IMR-90 (cell line): ENCODE measurements around the gene SLC8A1. TPM values are rescaled to one million over a fixed set of nuclear protein-coding genes. Genes with fewer than 3 reads are reported as not detected.

Source experiments
- ATAC-seq: fragments of 200-7000 bp; cut with Tn5 transposase; 2 replicates; pipeline ENCODE4 v1.9.1; 2020; ENCODE audit warnings: low read depth, mild to moderate bottlenecking, moderate library complexity
- BruUV-seq: library from RNA; stranded (reverse); fragments of 400-500 nt; replicated peaks from 2 replicates; lab custom pipeline; 2021; lab: Mats Ljungman, UMichigan
- CTCF ChIA-PET: fragments of 300-600 bp; formaldehyde crosslinking; extraction: SDS; loops from one replicate; lab custom pipeline; 2021; ENCODE audit warnings: antibody characterized with exemption; lab: Yijun Ruan, JAX
- POLR2A ChIA-PET: fragments of 300-600 bp; sonication (Branson Sonifier 250); formaldehyde crosslinking; loops from one replicate; lab custom pipeline; 2022; ENCODE audit warnings: antibody characterized with exemption; ENCODE audit not compliant: unreplicated experiment; lab: Charles Lee
- DNase-seq: peaks from one replicate; pipeline ENCODE4 v3.0.0; 2013
- H2AFZ ChIP-seq: replicated peaks from 2 replicates; pipeline ENCODE3; 2013; ENCODE audit warnings: low read length, mild to moderate bottlenecking; ENCODE audit not compliant: poor library complexity
- H2AK5ac ChIP-seq: 2 replicates; pipeline ENCODE4 v1.6.1; 2013; ENCODE audit warnings: low read depth, low read length, inconsistent platforms
- H2AK9ac ChIP-seq: replicated peaks from 2 replicates; pipeline ENCODE3; 2013; ENCODE audit warnings: mild to moderate bottlenecking, low read depth, low read length, moderate library complexity; ENCODE audit not compliant: poor library complexity
- H2BK120ac ChIP-seq: 2 replicates; pipeline ENCODE4 v1.6.1; 2013; ENCODE audit warnings: low read depth, low read length, inconsistent platforms
- H2BK15ac ChIP-seq: 3 replicates; pipeline ENCODE4 v1.6.1; 2013; ENCODE audit warnings: low read depth, low read length, inconsistent platforms
- H2BK20ac ChIP-seq: 2 replicates; pipeline ENCODE4 v1.6.1; 2013; ENCODE audit warnings: low read depth, mild to moderate bottlenecking, inconsistent platforms, low read length, moderate library complexity
- H2BK5ac ChIP-seq: 2 replicates; pipeline ENCODE4 v1.6.1; 2013; ENCODE audit warnings: mild to moderate bottlenecking, low read depth, low read length, inconsistent platforms; ENCODE audit not compliant: poor library complexity, severe bottlenecking
- H3K14ac ChIP-seq: replicated peaks from 2 replicates; pipeline ENCODE4 v1.6.1; 2013; ENCODE audit warnings: low read depth, low read length, inconsistent platforms
- H3K18ac ChIP-seq: 2 replicates; pipeline ENCODE4 v1.6.1; 2013; ENCODE audit warnings: low read depth, low read length, control low read depth
- H3K23ac ChIP-seq: 2 replicates; pipeline ENCODE4 v1.6.1; 2013; ENCODE audit warnings: low read depth, low read length, inconsistent platforms
- H3K27ac ChIP-seq: 2 replicates; pipeline ENCODE4 v1.5.1; 2013; ENCODE audit warnings: mild to moderate bottlenecking, control low read depth, low read length; ENCODE audit not compliant: insufficient read depth
- H3K27me3 ChIP-seq: 2 replicates; pipeline ENCODE4 v1.6.1; 2013; ENCODE audit warnings: low read length; ENCODE audit not compliant: control insufficient read depth, insufficient read depth
- H3K36me3 ChIP-seq: 2 replicates; pipeline ENCODE4 v1.6.1; 2013; ENCODE audit warnings: low read length, mixed read lengths; ENCODE audit not compliant: control insufficient read depth, insufficient read depth
- H3K4ac ChIP-seq: 2 replicates; pipeline ENCODE4 v1.6.1; 2013; ENCODE audit warnings: low read depth, low read length, inconsistent platforms
- H3K4me1 ChIP-seq: 2 replicates; pipeline ENCODE4 v1.6.1; 2013; ENCODE audit warnings: low read length, mixed read lengths; ENCODE audit not compliant: control insufficient read depth, insufficient read depth
- H3K4me2 ChIP-seq: 2 replicates; pipeline ENCODE4 v1.6.1; 2013; ENCODE audit warnings: low read depth, mild to moderate bottlenecking, control low read depth, low read length, moderate library complexity
- H3K4me3 ChIP-seq: 2 replicates; pipeline ENCODE4 v1.5.1; 2013; ENCODE audit warnings: low read depth, mild to moderate bottlenecking, control low read depth, low read length, moderate library complexity; ENCODE audit not compliant: insufficient read depth
- H3K56ac ChIP-seq: 2 replicates; pipeline ENCODE4 v1.6.1; 2013; ENCODE audit warnings: low read length, inconsistent platforms; ENCODE audit not compliant: insufficient read depth; ENCODE audit errors: extremely low read depth
- H3K79me1 ChIP-seq, 2 experiments: 2 replicates each; pipeline ENCODE4 v1.6.1; 2013; ENCODE audit warnings: low read length in 2 of 2, inconsistent platforms in 1 of 2, low read depth in 1 of 2
- H3K9ac ChIP-seq: 2 replicates; pipeline ENCODE4 v1.6.1; 2013; ENCODE audit warnings: low read depth, low read length, control low read depth
- H3K9me1 ChIP-seq: 2 replicates; pipeline ENCODE4 v1.6.1; 2013; ENCODE audit warnings: low read length, inconsistent platforms; ENCODE audit not compliant: insufficient read depth
- H3K9me3 ChIP-seq: 2 replicates; pipeline ENCODE4 v1.6.1; 2013; ENCODE audit warnings: low read length; ENCODE audit not compliant: control insufficient read depth, insufficient read depth
- H4K20me1 ChIP-seq: 2 replicates; pipeline ENCODE4 v1.6.1; 2013; ENCODE audit warnings: low read length, inconsistent platforms; ENCODE audit not compliant: insufficient read depth
- H4K5ac ChIP-seq: 2 replicates; pipeline ENCODE4 v1.6.1; 2013; ENCODE audit warnings: mild to moderate bottlenecking, low read depth, low read length, control low read depth
- H4K8ac ChIP-seq, 2 experiments: 2 replicates each; pipeline ENCODE4 v1.6.1; 2013; ENCODE audit warnings: low read depth in 2 of 2, low read length in 2 of 2, control low read depth in 1 of 2, inconsistent platforms in 1 of 2
- H4K91ac ChIP-seq: 2 replicates; pipeline ENCODE4 v1.6.1; 2013; ENCODE audit warnings: low read depth, low read length, inconsistent platforms; ENCODE audit not compliant: insufficient read depth
- BHLHE40 ChIP-seq: fragments of 150-350 bp; IDR thresholded peaks from 2 replicates; pipeline ENCODE4 v1.6.1; 2016; ENCODE audit warnings: mild to moderate bottlenecking, low read depth, low read length
- FOS ChIP-seq: fragments of 150-350 bp; IDR thresholded peaks from 2 replicates; pipeline ENCODE4 v1.6.1; 2016; ENCODE audit warnings: low read depth, low read length
- WGBS, 2 experiments: methylation state at CpG; one replicate each; pipeline versions ENCODE4 v1.1.5 to v1.1.7; 2013; ENCODE audit warnings: missing lambda C conversion rate in 2 of 2; ENCODE audit not compliant: insufficient read length in 1 of 2; ENCODE audit errors: extremely low coverage in 2 of 2; 5-methylcytosine and 5-hydroxymethylcytosine counted together
- dilution Hi-C: fragments of 300-500 bp; cut with HindIII; formaldehyde crosslinking; loops from one replicate; pipeline ENCODE4 v1.14.3; 2018; ENCODE audit warnings: low sequenced_read_pairs; ENCODE audit not compliant: unreplicated experiment
- in situ Hi-C: fragments of 300-500 bp; cut with MboI; formaldehyde crosslinking; loops from 3 replicates; pipeline ENCODE4 v1.14.3; 2019; ENCODE audit warnings: low sequenced_read_pairs, inconsistent platforms, mixed read lengths
- intact Hi-C: fragments of 100-400 bp; cut with micrococcal nuclease; formaldehyde crosslinking; loops from 2 replicates; pipeline ENCODE4 v1.10.0; 2022
- polyA plus RNA-seq, 3 experiments: library from polyadenylated mRNA; depleted of rRNA; stranded (reverse); fragments of >200 nt; gene quantifications; 2 replicates each; pipeline ENCODE4 v1.2.3, GENCODE V29; 2012; ENCODE audit warnings: low replicate concordance in 1 of 3
- total RNA-seq: library from RNA; depleted of rRNA; stranded (reverse); fragments of >200 nt; gene quantifications from 2 replicates; pipeline ENCODE4 v1.2.3, GENCODE V29; 2012

SLC8A1 gene
- total and polyA plus RNA-seq, 2 of the 4 experiments (the other 2 are of a cell fraction) = 7.7 to 57.0 TPM

DNA sequence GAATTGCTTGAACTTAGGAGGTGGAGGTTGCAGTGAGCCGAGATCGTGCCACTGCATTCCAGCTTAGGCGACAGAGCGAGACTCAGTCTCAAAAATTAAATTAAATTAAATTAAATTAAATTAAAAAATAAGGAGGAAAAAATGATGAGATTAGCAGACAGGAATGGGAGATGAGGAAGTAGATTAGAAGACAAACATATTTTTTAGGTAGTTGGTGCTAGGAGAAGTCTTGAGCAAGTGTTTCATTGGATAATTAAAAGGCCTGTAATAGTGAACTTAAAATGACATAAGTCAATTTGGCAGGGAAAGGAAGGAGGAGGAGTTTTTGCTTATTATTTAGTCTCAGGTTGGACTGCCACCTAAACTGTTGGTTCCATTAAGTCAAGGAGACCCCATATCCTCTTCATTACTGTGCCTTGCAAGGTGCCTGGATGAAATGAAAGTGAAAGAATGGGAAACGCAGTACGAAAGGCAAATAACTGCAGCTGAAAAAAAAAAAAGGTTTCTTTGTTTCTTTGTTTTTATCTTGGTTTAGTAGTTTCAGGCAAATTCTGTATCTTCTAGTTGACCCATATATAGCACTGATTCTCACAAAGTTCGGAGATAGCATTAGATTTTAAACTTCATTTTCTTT, 162.0 kb downstream of the SLC8A1 start:
- TF ChIP-seq BHLHE40 = no peak
- no peak for TF ChIP-seq FOS
- Histone ChIP-seq H2BK15ac (no peak overlapping the region), H3K27ac (no peak overlapping the region), H3K27me3 (no peaks in the 10 kb centered on the region), H3K4me3 (no peak overlapping the region), H3K9ac (no peak overlapping the region), H3K18ac (no peak overlapping the region), H2AFZ (no peak overlapping the region), H3K56ac (no peak overlapping the region), H2BK20ac (no peak overlapping the region), H2BK120ac (no peak overlapping the region), H3K4me1 (peaks cover 6% of the 10 kb centered on the region), H3K9me1 (peaks cover 9% of the 10 kb centered on the region), H3K9me3 (no peaks in the 10 kb centered on the region), H2AK9ac (no peak overlapping the region), H2AK5ac (no peak overlapping the region), H4K20me1 (no peaks in the 10 kb centered on the region), H3K36me3 (no peaks in the 10 kb centered on the region), H2BK5ac (no peak overlapping the region), H3K14ac (no peak overlapping the region), H3K79me1 (peaks cover 10 to 13% of the 10 kb centered on the region in 2 experiments; a peak in 3 of 4 replicates), H4K5ac (no peak overlapping the region), H4K8ac (no peak overlapping the region), H3K23ac (no peak overlapping the region), H4K91ac (no peak overlapping the region), H3K4ac (no peak overlapping the region), H3K4me2 (no peak overlapping the region)
- DNase-seq = no peak
- CTCF ChIA-PET = no interaction called here
- POLR2A ChIA-PET = interaction anchor here (0.6 kb wide), 1 partner anchor 531 kb away, joined by 4 read pairs; no protein-coding TSS in a partner anchor
- intact Hi-C loops = no loop called here
- in situ Hi-C loops = no loop called here
- no TSS peak for BruUV-seq
- no CpG with 5 or more reads among the region's 7 CpGs for WGBS, 2 experiments
- ATAC-seq = no peak
- dilution Hi-C loops = no loop called here
